Measurements from ENCODE around the gene CELF5. TPM values are rescaled to one million over a fixed set of nuclear protein-coding genes. Genes with fewer than 3 reads are reported as not detected.

Gene CELF5
- total and polyA plus RNA-seq, 2 experiments from 2014 or later, result 1.1 TPM; not detected in 1

DNA sequence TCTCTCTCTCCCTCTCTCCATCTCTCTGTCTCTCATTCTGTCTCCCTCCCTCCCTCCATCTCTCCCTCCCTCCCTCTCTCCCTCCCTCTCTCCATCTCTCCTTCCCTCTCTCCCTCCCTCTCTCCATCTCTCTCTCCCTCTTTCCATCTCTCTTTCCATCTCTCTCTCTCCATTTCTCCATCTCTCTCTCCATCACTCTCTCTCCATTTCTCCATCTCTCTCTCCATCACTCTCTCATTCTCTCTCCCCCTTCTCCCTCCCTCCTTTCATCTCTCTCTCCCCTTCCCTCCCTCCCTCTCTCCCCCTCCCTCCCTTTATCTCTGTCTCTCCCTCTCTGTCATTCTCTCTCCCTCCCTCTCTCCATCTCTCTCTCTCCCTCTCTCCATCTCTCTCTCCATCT lies 86.2 kb downstream of the CELF5 start:
- TF ChIP-seq EZH2phosphoT487 (IDR thresholded peaks at IDR 0.05; ENCODE audit: insufficient read depth, low read depth) (no peak), EZH2 (IDR thresholded peaks at IDR 0.05; ENCODE audit: insufficient read depth, poor library complexity, severe bottlenecking) (no peak)
- in situ Hi-C loops (cut with MboI), result loop anchor here (25.0 kb wide), 1 partner anchor 302 kb away; the partner anchor contains the start of gene TBXA2R

DNA sequence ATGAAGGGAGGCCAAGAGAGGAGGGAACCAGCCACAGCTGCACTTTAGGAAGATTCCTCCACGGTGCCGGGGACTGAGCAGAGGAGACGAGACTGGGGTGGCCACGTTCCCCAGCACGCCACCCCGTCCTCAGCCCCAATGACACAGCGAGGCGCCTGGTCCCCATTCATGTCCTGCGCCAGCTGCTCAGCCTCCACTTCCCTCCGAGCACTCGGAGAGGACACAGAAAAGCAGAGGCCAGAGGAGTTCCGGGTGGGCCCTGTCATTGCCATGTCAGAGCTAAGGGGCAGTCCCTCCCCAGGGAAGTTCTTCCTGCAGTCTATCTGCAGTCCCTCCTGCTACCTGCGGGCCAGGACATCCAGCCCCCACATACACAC lies 88.7 kb downstream of the CELF5 start:
- TF ChIP-seq EZH2 (IDR thresholded peaks at IDR 0.05; ENCODE audit: insufficient read depth, poor library complexity, severe bottlenecking), result no peak
- no peak for TF ChIP-seq EZH2phosphoT487 (IDR thresholded peaks at IDR 0.05; ENCODE audit: insufficient read depth, low read depth)
- WGBS, 2 experiments (ENCODE audit: low coverage in 1 of 2, low lambda C conversion rate in 2 of 2, missing lambda C conversion rate in 2 of 2), result 45 to 48% methylated on average over 13 of the region's 13 CpGs
- Histone ChIP-seq H3K9me3 (ENCODE audit: low read depth) (no peaks in the 10 kb centered on the region), H3K4me3 (no peak overlapping the region), H3K9ac (no peak overlapping the region), H3K36me3 (ENCODE audit: low read depth) (no peaks in the 10 kb centered on the region), H3K27me3 (replicated peaks; ENCODE audit: insufficient read depth) (peaks cover 14% of the 10 kb centered on the region), H4K20me1 (ENCODE audit: insufficient read depth) (no peaks in the 10 kb centered on the region), H3K4me1 (ENCODE audit: insufficient read depth) (no peaks in the 10 kb centered on the region), H2AFZ (no peak overlapping the region), H3K27ac (no peak overlapping the region), H3K9me2 (ENCODE audit: insufficient read depth) (no peaks in the 10 kb centered on the region), H3F3A (ENCODE audit: insufficient read depth) (peaks cover 3% of the 10 kb centered on the region; the same call in 1 of the 2 replicates), H3K4me2 (ENCODE audit: unreplicated experiment) (no peak overlapping the region), H3K79me2 (ENCODE audit: insufficient read depth) (no peaks in the 10 kb centered on the region)
- in situ Hi-C loops (cut with MboI), result loop anchor here (25.0 kb wide), 1 partner anchor 299 kb away; the partner anchor contains the start of gene TBXA2R
- DNase-seq, result no peak

More for the DNA sequence above, 86.2 kb downstream of the CELF5 start:
- no peaks in the 10 kb centered on the region for H3K4me1 ChIP-seq (ENCODE audit: insufficient read depth)
- H3K9ac ChIP-seq, result no peak overlapping the region
- H3K36me3 ChIP-seq (ENCODE audit: low read depth), result no peaks in the 10 kb centered on the region
- H3K9me3 ChIP-seq (ENCODE audit: low read depth), result no peaks in the 10 kb centered on the region
- no peak overlapping the region for H3K4me2 ChIP-seq (ENCODE audit: unreplicated experiment)
- peaks cover 14% of the 10 kb centered on the region for H3K27me3 ChIP-seq (replicated peaks; ENCODE audit: insufficient read depth)
- H3K79me2 ChIP-seq (ENCODE audit: insufficient read depth), result no peaks in the 10 kb centered on the region
- H3K9me2 ChIP-seq (ENCODE audit: insufficient read depth), result no peaks in the 10 kb centered on the region
- no peak overlapping the region for H2AFZ ChIP-seq
- no peak overlapping the region for H3K27ac ChIP-seq
- no peak overlapping the region for H3K4me3 ChIP-seq
- H3F3A ChIP-seq (ENCODE audit: insufficient read depth), result no peaks in the 10 kb centered on the region
- H4K20me1 ChIP-seq (ENCODE audit: insufficient read depth), result no peaks in the 10 kb centered on the region
- DNase-seq, result no peak

DNA sequence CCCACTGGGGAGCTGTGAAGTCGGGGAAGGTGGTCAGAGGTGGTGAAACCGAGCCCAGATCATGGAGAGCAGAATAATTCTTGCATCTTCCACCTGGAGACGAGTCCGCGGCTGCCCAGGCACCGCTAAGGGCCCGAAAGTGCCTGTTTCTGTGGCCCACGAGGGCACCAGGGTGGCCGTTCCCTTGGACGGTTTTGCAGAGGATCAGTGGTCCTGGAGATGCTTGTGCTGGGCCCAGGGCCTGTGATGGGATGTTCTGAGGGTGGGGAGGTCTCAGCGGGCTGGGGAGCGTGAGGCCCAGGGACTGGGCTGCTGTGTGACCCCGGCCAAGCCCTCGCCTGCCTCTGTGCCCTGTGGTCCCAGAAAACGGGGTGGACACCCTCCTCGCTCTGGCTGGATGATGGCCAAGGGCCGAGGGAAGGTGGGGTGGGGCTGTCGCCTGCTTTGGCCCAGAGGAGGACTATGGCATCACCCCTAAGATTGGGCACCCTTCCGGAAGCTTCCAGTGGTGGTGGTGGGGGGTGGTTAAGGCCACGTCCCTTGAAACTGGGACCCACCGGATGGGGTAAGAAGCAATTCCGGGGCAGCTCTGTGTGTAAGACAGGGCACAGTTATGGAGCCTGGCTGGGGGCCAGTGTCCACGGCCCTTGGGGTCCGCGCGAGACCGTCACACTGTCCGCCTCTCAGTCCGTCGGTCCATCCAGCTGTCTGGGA lies 90.7 kb downstream of the CELF5 start:
- no peak overlapping the region for H3K9ac ChIP-seq
- peaks cover 4% of the 10 kb centered on the region; the same call in 1 of the 2 replicates for H3F3A ChIP-seq (ENCODE audit: insufficient read depth)
- no peak for TF ChIP-seq EZH2phosphoT487 (IDR thresholded peaks at IDR 0.05; ENCODE audit: insufficient read depth, low read depth)
- H4K20me1 ChIP-seq (ENCODE audit: insufficient read depth), result no peaks in the 10 kb centered on the region
- in situ Hi-C loops (cut with MboI), result loop anchor here (25.0 kb wide), 1 partner anchor 297 kb away; the partner anchor contains the start of gene TBXA2R
- 76 to 83% methylated on average over 30 of the region's 30 CpGs for WGBS, 2 experiments (ENCODE audit: low coverage in 1 of 2, low lambda C conversion rate in 2 of 2, missing lambda C conversion rate in 2 of 2)
- H3K4me3 ChIP-seq, result no peak overlapping the region
- peaks cover 6% of the 10 kb centered on the region; the same call in 1 of the 2 replicates for H3K27me3 ChIP-seq (replicated peaks; ENCODE audit: insufficient read depth)
- H3K79me2 ChIP-seq (ENCODE audit: insufficient read depth), result no peaks in the 10 kb centered on the region
- no peaks in the 10 kb centered on the region for H3K9me3 ChIP-seq (ENCODE audit: low read depth)
- H3K9me2 ChIP-seq (ENCODE audit: insufficient read depth), result no peaks in the 10 kb centered on the region
- H3K27ac ChIP-seq, result no peak overlapping the region
- H3K4me1 ChIP-seq (ENCODE audit: insufficient read depth), result no peaks in the 10 kb centered on the region
- DNase-seq, result no peak
- no peak overlapping the region for H3K4me2 ChIP-seq (ENCODE audit: unreplicated experiment)
- H2AFZ ChIP-seq, result no peak overlapping the region
- no peaks in the 10 kb centered on the region for H3K36me3 ChIP-seq (ENCODE audit: low read depth)

DNA sequence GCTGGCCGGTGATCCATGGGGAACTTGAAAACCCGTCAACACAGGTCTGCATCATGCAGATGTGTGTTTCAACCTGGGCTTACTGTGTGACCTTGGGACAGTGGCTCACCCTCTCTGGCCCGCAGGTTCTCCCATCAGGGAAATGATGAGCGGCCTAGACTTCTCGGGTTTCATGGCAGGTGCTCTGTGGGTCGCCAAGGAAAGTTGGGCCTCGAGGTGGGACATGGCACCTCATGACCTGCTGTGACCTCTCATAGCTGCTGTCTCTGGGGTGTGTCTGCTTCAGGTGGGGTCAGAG lies 91.2 kb downstream of the CELF5 start:
- Histone ChIP-seq H4K20me1 (ENCODE audit: insufficient read depth) (no peaks in the 10 kb centered on the region), H3F3A (ENCODE audit: insufficient read depth) (peaks cover 4% of the 10 kb centered on the region; the same call in 1 of the 2 replicates), H3K4me1 (ENCODE audit: insufficient read depth) (no peaks in the 10 kb centered on the region), H3K4me3 (no peak overlapping the region), H3K79me2 (ENCODE audit: insufficient read depth) (no peaks in the 10 kb centered on the region), H3K36me3 (ENCODE audit: low read depth) (no peaks in the 10 kb centered on the region), H3K27me3 (replicated peaks; ENCODE audit: insufficient read depth) (peaks cover 2% of the 10 kb centered on the region; the same call in 1 of the 2 replicates), H3K9ac (no peak overlapping the region), H3K27ac (no peak overlapping the region), H3K9me2 (ENCODE audit: insufficient read depth) (no peaks in the 10 kb centered on the region), H2AFZ (no peak overlapping the region), H3K4me2 (ENCODE audit: unreplicated experiment) (no peak overlapping the region), H3K9me3 (ENCODE audit: low read depth) (no peaks in the 10 kb centered on the region)
- WGBS, 2 experiments (ENCODE audit: low coverage in 1 of 2, low lambda C conversion rate in 2 of 2, missing lambda C conversion rate in 2 of 2), result 75 to 86% methylated on average over 7 of the region's 7 CpGs
- no peak for DNase-seq
- TF ChIP-seq EZH2phosphoT487 (IDR thresholded peaks at IDR 0.05; ENCODE audit: insufficient read depth, low read depth) (no peak), EZH2 (IDR thresholded peaks at IDR 0.05; ENCODE audit: insufficient read depth, poor library complexity, severe bottlenecking) (no peak)
- in situ Hi-C loops (cut with MboI), result loop anchor here (25.0 kb wide), 1 partner anchor 297 kb away; the partner anchor contains the start of gene TBXA2R

Measured in GM23248 (cell line).